Measurements from ENCODE around the gene PDE3B. TPM values are rescaled to one million over a fixed set of nuclear protein-coding genes. Genes with fewer than 3 reads are reported as not detected.
"Not testable (repeated sequence)": the region's sequence is repeated elsewhere in the genome, so short reads cannot be mapped to it uniquely, and the experiment has no call there.

PDE3B gene
- total RNA-seq, 1 donor from 2014 or later: 4.8 TPM

GRCh38 chr11:14725150-14725549, 81.5 kb downstream of the PDE3B start:
- TF ChIP-seq CTCF (conservative IDR thresholded peaks at IDR 0.05; ENCODE audit: low read depth, low read length): no peak
- no peak for DNase-seq (ENCODE audit: low read depth)
- no peak overlapping the region for H3K4me3 ChIP-seq (ENCODE audit: low read depth, low read length)

GRCh38 chr11:14727215-14727614, 83.6 kb downstream of the PDE3B start:
- no peak for TF ChIP-seq CTCF (conservative IDR thresholded peaks at IDR 0.05; ENCODE audit: low read depth, low read length)
- no peak for DNase-seq (ENCODE audit: low read depth)
- H3K4me3 ChIP-seq (ENCODE audit: low read depth, low read length): no peak overlapping the region

- DNase-seq (ENCODE audit: low read depth): no peak
- TF ChIP-seq CTCF (conservative IDR thresholded peaks at IDR 0.05; ENCODE audit: low read depth, low read length): no peak
- no peak overlapping the region for H3K4me3 ChIP-seq (ENCODE audit: low read depth, low read length)
Measured at GRCh38 chr11:14727746-14728145, 84.1 kb downstream of the PDE3B start.

GRCh38 chr11:14740539-14740938, 96.9 kb downstream of the PDE3B start:
- not testable (repeated sequence) for H3K4me3 ChIP-seq (ENCODE audit: low read depth, low read length); DNase-seq (ENCODE audit: low read depth)

- DNase-seq (ENCODE audit: low read depth): no peak
- TF ChIP-seq CTCF (conservative IDR thresholded peaks at IDR 0.05; ENCODE audit: low read depth, low read length): no peak
- H3K4me3 ChIP-seq (ENCODE audit: low read depth, low read length): no peak overlapping the region
Measured at GRCh38 chr11:14741195-14741594, 97.6 kb downstream of the PDE3B start.

- DNase-seq (ENCODE audit: low read depth): no peak
- no peak overlapping the region for H3K4me3 ChIP-seq (ENCODE audit: low read depth, low read length)
- no peak for TF ChIP-seq CTCF (conservative IDR thresholded peaks at IDR 0.05; ENCODE audit: low read depth, low read length)
Measured at GRCh38 chr11:14742849-14743559, 99.4 kb downstream of the PDE3B start.

- H3K4me3 ChIP-seq (ENCODE audit: low read depth, low read length); DNase-seq (ENCODE audit: low read depth): not testable (repeated sequence)
Measured at GRCh38 chr11:14743667-14744066, 100.1 kb downstream of the PDE3B start.

- no peak overlapping the region for H3K4me3 ChIP-seq (ENCODE audit: low read depth, low read length)
- no peak for TF ChIP-seq CTCF (conservative IDR thresholded peaks at IDR 0.05; ENCODE audit: low read depth, low read length)
- no peak for DNase-seq (ENCODE audit: low read depth)
Measured at GRCh38 chr11:14746857-14747395, 103.3 kb downstream of the PDE3B start.
